AG09309 (cell line): ENCODE data around the gene MUC7.

Source experiments
- DNase-seq: peaks from one replicate; pipeline ENCODE4 v3.0.0-alpha.2; 2010; ENCODE audit warnings: low read depth
- H3K4me3 ChIP-seq: 2 replicates; pipeline ENCODE4 v1.5.1; 2011; ENCODE audit warnings: mild to moderate bottlenecking, low read depth, low read length, moderate library complexity; ENCODE audit not compliant: control insufficient read depth
- CTCF ChIP-seq: IDR thresholded peaks from 2 replicates; pipeline ENCODE4 v1.5.1; 2011; ENCODE audit warnings: mild to moderate bottlenecking, low read depth, low read length, inconsistent platforms; ENCODE audit not compliant: insufficient read depth, control insufficient read depth; ENCODE audit errors: missing control alignments

MUC7 gene

DNA sequence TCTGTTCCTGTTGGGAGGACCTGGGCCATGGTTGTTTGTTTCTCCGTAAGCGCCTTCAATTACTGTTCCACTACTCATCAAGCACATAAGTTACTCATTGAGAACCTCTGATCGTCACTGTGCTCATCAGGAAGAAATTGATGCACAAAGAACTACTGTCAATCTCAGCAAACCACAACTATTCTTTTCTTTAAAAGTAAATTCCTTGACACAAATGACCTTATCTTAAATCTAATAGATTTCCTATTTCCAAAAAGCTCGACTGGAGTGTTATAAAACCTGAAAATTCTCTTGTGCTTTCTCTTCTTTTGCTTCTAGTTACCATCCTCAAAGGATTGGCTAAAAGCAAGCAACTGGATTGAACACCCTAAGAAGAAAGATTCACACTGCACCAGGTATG is at the start of gene MUC7:
Gene MUC7, plus strand, starts transcription at position 301 of the 400 bp plus-strand sequence. CDS start 1,825 bp downstream, outside the sequence.
- H3K4me3 ChIP-seq, result no peak within 1 kb of the TSS
- DNase-seq, result no peak
- TF ChIP-seq CTCF, result no peak

GRCh38 chr4:70425306-70425705 is 46.7 kb upstream of the MUC7 start:
- no peak for DNase-seq
- no peak overlapping the region for H3K4me3 ChIP-seq
- no peak for TF ChIP-seq CTCF

DNA sequence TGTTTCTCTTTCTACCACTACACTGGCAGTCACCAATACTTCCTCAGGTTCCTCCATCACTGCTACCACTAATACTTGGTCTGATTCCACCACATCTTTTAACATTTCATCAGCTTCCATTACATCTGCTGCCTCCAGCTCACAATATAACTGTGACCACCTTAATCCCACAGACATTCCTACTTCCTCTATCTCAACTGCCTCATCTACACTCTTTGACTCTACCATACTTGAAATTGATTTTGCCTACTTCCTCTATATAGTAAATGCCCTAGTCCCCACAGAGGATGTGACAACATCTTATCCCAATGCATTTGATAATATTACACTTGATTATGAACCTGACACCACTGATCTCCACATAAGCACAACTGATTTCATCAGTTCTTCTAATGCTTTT is 45.2 kb upstream of the MUC7 start:
- H3K4me3 ChIP-seq, result no peak overlapping the region
- no peak for TF ChIP-seq CTCF
- no peak for DNase-seq

- no peak for TF ChIP-seq CTCF
Observed at GRCh38 chr4:70437197-70437596, 34.8 kb upstream of the MUC7 start.

GRCh38 chr4:70442474-70442873 is 29.5 kb upstream of the MUC7 start:
- DNase-seq, result no peak
- TF ChIP-seq CTCF, result no peak

More at GRCh38 chr4:70437197-70437596, 34.8 kb upstream of the MUC7 start:
- no peak overlapping the region for H3K4me3 ChIP-seq
- DNase-seq, result no peak

GRCh38 chr4:70443329-70443728 is 28.7 kb upstream of the MUC7 start:
- no peak for TF ChIP-seq CTCF
- no peak overlapping the region for H3K4me3 ChIP-seq
- no peak for DNase-seq

More at GRCh38 chr4:70442474-70442873, 29.5 kb upstream of the MUC7 start:
- H3K4me3 ChIP-seq, result no peak overlapping the region

- TF ChIP-seq CTCF, result no peak
- H3K4me3 ChIP-seq, result no peak overlapping the region
- DNase-seq, result no peak
Observed at GRCh38 chr4:70449220-70449619, 22.8 kb upstream of the MUC7 start.
